GM20000 (cell line): ENCODE measurements around the gene SPAG16.

Experiments used
- DNase-seq: peaks from one replicate; pipeline ENCODE4 v3.0.0; 2012; ENCODE audit warnings: low spot score
- TF ChIP-seq, protein P1 (sequence below): IDR thresholded peaks from 2 replicates; pipeline ENCODE4 v1.5.1; 2012; ENCODE audit warnings: mild to moderate bottlenecking, control low read depth; ENCODE audit errors: extremely low read depth, missing control alignments

SPAG16 gene

DNA sequence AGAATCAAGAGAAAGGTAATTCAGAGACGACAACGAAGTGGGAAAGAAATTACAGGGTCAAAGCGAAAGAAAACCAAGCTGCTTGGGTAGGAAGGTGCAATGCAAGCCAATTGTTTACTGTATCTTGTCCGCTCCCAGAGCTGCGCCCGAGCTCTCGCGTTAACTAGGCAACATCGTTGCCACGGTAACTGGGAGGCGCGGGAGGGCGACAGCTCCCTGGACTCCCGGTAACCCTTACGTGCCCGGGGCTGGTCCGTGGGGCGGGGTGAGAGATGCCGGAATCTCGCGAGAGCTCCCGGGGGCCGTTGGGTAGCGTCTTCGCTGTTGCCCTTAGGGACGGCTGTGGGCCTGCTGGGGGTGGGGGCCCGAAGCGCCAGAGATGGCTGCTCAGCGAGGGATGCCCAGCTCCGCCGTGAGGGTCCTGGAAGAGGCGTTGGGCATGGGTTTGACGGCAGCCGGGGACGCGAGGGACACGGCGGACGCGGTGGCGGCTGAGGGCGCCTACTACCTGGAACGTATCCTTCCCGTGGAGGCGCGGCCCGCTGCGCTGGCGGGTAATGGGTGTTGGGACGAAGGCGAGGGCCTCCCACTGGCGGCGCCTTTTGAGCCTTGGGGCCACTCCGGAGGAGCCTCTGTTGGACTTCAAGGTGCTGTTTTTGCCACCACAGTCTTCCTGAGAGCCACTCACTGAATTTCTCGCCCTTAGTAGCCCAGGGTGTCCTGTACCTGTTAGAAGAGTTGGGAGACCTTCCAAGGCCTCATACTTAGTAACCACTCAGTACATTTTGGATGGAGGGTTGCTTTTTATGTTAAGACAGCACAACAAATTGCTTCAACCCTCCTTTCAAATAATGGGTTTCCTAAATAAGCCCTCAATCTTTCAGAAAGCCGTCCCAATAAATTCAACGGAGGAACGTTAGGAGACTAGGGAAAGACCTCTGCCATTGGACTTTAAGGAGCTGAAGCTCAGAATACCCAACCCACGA, at the start of gene SPAG16:
Gene SPAG16, plus strand, starts transcription at position 360 of the 986 bp plus-strand sequence.
- DNase-seq = peak; percentile 96
- TF ChIP-seq, protein P1, sequence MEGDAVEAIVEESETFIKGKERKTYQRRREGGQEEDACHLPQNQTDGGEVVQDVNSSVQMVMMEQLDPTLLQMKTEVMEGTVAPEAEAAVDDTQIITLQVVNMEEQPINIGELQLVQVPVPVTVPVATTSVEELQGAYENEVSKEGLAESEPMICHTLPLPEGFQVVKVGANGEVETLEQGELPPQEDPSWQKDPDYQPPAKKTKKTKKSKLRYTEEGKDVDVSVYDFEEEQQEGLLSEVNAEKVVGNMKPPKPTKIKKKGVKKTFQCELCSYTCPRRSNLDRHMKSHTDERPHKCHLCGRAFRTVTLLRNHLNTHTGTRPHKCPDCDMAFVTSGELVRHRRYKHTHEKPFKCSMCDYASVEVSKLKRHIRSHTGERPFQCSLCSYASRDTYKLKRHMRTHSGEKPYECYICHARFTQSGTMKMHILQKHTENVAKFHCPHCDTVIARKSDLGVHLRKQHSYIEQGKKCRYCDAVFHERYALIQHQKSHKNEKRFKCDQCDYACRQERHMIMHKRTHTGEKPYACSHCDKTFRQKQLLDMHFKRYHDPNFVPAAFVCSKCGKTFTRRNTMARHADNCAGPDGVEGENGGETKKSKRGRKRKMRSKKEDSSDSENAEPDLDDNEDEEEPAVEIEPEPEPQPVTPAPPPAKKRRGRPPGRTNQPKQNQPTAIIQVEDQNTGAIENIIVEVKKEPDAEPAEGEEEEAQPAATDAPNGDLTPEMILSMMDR = no peak

DNA sequence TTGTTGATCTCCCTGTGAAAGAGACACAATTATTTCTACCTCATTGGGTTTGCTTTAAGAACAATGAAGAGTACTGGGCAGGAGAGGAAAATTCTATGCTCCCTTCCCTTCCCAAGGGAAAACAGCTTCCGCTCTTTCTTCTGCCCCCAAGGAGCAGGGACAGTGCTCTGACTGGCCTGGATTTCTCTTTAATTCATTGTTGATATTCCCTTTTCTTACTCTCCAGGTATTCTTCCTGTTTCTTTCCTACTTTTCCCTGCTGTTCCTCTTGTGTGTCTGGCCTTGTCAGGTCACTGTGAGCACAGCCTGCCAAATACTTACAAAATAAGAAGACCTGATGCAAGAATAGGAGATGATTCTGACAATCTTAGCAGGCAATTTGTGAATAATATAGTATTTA, 49.6 kb upstream of the SPAG16 start:
- TF ChIP-seq, protein P1 = no peak
- no peak for DNase-seq

DNA sequence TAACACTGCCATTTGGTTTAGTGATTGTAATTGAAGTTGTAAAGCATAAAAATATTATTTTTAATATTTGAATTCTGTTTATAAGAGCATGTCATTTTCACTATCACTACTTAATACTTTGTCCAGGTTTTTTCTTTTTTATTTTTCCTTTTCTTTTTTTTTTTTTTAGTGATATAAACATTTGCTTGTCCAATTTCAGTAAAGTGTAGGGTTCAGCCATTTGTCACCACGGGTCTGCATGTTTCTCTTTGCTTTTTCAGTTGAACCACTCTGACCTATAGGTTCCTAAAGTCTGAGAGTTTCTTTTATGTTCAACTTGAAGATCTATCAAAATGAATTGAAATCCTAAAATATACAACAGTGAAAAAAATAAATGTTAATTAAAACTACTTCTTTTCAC, 48.5 kb upstream of the SPAG16 start:
- no peak for DNase-seq
- TF ChIP-seq, protein P1 = no peak

DNA sequence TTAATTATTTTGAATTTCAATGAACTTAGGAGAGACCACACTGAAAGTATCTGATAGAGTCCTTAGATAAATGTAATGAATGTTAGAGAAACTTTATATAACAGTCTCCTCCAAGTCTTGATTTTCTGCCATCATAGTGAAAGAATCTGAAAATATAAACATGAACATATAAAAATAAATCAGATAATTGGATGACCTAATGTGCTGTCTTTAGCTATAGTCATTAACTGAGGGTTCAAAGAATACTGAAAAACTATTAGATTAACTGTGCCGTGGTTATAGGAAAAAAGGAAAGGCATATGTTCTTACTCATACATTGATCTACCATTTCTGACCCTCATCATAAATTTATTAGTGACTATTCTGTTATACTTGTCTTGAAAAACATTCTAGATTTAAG, 47.0 kb upstream of the SPAG16 start:
- DNase-seq = no peak

DNA sequence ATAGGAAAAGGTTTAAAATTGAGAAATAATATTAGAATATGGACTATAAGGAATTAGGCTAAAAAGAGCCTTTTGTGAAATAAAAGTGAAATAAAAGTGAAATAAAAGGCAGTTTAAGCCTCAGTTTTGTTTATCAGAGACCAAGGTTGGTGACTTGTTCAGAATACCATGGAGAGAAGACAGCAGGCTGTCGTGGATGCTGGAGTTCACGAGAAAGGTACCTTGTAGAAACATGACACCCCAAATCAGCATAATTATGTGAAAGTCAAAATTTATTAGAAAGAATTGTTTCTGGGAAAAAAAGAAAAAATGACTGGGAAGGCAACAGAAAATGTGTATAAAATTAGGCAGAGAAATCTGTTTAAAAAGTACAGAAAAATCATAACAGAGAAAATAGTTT, 46.5 kb upstream of the SPAG16 start:
- no peak for DNase-seq
- TF ChIP-seq, protein P1 = no peak

More for the DNA sequence above, 47.0 kb upstream of the SPAG16 start:
- TF ChIP-seq, protein P1 = no peak

DNA sequence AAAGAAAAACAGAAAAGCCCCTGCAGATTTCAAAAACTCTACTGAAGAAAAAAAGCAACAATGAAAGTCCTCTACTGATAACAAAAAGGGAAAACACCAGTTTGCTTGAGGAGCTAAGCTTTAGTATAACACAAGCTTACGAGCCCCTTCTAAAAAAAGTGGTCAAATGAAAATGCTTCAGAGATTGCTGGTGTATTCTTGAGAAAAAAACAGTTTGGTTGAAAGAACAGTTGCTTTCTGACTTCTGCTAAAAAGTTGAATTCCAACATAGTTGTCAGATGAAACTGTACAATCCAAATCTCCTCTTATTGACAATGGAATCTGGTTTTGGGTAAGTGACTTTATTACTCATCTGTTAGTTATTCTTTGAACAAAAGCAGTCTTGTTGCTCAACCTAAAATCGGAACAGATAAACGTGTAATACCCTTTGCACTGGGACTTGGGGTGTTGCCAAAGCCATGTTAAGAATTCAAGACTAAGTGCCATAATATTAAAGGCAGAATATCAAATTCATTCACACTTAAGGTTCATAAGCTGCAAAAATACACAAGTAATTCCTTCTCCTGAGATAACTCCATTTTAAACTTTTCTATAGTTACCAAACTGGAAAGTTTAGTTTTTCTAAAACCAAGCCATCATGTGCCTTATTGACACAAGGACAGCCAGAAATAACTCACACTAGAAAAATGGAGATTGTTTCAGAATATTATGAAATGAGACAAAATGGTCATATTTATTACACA, 45.3 kb upstream of the SPAG16 start:
- TF ChIP-seq, protein P1 = no peak
- DNase-seq = no peak

DNA sequence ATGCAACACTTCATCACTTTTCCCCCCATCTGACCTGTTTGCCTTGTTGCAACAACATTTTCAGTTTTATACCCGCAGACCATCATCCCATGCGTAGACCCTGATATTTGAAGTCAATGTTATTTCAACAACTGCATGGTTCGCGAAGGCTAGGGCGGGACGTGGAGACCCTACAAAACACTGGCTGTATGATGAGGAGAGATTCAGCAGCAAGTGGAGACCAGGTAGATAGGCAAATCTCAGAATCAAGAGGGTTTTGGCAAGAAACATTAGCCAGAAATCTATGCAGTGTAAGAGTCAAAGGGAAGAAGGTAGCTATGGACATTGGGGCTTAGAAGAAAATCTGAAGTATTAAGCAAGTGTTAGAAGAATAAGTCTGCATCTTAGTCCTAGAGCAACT, 42.4 kb upstream of the SPAG16 start:
- TF ChIP-seq, protein P1 = no peak

More for the DNA sequence above, 42.4 kb upstream of the SPAG16 start:
- DNase-seq = no peak
